Activated gamma-delta T cell (primary cell): Measurements from ENCODE around the gene BMPER.

Experiments used
- DNase-seq: peaks from one replicate; lab custom pipeline; 2025; lab: John Stamatoyannopoulos, UW

The BMPER gene

DNA sequence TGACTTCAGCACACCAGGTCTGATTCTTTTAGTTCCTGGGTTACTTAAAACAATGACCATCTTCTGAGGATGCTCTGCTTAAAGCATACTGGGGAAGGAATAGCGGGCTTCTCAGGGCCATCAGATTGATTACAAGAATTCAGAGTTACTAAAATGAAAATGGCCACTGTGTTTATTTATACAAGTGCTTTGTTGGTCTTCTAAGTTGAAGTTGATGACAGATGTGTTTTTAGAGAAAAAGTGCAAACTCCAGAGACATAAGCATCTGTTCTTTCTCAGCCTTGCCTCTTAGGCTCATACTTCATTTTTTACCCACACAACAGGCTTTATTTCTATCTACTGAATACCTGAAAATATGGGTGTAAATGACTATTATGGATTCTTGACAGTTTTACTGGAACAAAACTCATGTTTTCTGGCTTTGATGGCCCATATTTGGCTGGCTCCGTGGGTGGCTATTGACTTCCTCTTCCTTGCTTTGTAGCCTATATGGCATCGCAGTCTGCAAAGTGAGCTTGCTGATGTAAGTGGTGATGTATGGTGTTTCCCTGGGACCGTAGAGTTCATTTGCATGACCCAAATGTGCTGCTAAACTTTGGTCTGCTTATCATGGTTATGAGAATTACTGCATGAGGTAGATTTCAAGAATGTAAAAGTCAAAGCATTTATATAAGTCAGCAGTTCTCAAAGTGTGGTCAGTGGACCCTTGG lies 121.3 kb downstream of the BMPER start:
- no peak for DNase-seq

DNA sequence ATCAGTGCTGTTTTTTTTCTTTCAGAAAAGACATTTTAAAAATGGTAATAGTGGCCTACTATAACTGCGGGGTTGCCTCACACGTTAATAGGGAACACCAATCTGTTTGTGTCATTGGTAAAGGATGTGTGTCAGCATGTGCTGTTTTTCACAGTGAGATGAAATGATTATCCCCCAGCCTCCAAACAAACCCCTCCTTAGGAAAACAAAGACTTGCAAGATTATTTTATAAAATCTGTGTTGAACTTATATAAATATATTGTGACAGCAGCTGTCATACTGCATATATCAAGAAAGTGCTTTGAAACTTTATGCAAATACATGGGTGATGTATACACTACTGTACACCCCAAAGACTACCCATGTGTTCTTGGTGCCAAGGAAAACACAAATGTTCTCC lies 125.8 kb downstream of the BMPER start:
- no peak for DNase-seq

DNA sequence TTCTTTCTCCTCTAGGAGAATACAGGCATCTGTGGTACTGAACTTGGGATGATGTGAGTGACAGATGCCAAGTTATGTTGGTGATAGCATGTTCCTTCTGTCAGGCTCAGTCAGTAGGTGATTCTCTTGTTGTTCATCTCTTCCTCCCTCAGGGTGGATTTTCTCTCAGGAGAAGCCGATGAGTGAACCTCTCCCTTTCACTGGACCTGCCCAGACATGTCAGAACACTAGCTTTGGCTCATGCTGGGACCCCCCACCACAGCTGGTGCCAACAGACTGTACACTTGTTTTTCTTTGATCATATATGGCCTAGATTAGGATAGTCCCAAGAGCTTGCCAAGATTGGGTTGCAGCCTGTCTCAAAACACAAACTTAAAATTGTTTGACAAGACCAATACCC lies 129.4 kb downstream of the BMPER start:
- DNase-seq = no peak

DNA sequence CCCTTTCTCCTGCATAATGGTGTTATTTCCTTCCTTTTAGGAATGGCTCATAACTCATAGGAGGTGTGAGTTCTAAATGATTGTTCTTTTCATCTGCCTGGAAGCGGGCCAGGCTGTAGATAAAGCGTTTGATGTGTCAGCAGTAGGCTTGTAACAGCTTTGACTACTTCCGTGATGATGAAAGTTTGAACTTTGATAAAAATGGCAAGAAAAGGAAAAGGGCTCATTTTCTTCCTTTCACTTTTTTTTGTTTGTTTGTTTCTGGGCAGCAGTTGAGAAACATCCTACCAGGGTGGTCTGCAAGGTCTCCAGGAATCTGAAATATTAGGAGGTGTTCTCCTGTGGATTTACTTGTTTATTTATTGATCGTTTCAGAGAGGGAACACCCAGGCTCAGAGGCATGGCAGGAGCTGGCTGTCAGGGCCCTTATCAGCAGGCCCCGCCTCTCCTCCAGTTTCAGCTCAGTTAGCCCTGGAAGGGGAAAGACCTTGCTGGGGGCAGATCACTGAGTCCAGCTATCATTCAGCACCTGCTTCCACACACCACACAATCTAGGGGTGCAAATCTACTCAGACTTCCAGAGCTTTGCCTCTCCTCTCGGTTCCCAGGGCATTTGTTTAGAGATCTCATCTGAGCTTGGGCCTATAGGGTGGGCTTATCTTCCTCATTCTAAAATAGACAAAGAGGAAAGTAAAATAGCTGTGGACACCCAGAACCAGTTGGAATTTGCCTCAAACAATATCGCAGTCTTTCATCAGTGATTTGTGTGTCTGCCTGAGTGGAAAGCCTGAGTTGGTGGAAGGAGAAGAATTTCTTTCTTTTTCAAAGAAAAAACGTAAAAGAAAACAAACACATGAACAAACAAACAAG lies 130.9 kb downstream of the BMPER start:
- no peak for DNase-seq

DNA sequence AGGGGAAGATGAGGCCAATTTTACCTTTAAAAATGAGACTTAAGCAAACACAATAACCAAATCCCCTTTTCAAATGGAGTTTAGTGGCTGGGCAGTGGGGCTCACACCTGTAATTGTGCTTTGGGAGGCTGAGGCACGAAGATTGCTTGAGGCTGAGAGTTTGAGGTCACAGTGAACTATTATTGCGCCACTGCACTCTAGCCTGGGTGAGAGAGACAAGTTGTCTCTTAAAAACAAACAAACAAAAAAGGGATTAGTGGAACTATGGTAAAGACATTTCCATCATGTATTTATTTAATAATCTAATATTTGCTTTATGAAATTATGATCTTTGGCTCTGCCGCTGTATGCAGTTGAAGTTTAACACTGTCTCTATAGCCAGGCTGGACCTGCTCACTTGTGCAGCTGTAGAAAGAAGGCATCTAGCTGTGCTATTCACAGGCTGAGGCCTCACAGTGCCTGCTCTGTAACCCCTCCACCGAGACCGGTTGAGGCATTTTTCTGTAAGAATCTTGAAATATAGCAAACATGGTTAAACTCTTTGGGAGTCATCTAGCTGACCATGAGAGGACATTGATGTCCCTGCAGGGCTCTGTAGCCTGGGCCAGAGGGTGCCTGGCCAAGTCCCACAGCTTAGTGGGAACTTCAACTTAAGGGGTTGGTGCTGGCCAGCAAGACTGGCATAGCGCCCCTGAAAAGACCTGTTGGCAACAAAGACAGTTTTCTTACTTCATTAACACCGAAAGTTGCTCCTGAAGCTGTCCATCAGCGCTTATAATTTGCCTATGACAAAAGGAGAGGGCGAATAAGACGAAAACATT lies 131.8 kb downstream of the BMPER start:
- no peak for DNase-seq

DNA sequence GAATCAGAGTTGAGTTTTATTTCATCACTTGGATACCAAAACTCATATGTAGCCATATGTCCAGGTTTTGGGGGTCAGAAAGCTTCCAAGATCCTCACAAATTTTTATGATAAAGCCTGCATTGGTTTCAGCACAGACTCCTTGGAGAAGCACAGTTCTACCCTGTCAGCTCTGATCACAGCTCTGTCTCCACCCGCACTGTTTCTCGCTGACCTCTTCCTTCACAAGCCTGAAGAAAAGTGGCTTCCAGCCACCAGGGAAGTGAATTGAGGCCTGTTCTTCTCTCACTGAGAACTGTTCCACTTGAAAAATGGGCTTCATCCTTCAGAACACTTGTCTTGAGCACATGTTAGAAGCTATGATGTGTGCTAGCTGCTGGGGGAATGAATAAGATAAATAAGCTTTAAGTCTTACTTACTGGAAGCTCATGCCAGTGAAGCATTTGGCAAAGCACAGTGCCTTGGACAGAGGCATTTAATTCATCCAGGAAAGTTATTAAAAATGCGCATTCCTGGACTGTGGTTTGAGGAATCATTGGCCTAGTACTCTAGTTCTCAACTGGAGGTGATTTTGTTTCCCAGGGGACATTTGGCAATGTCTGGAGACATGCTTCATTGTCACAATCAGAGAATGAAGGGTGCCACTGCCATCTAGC lies 133.6 kb downstream of the BMPER start:
- no peak for DNase-seq

DNA sequence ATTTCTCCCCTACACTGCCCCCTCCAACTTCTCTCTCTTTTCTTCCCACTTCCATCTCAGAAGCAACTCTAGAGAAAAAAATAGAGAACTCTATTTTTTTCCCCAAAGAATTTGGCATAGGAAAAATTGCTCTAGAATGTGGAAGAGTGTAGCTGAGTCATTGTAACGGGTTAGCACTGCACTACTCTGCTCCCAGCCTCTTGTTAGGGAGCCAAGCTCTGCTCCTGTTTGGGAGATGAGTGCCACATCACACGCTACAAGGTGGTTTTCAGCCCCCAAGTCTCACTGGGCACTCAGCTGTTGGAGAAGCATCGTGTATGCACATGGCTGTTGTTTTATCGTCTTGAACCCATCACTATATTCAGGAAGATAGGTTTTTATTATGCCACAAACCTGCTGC lies 136.4 kb downstream of the BMPER start:
- DNase-seq = no peak

DNA sequence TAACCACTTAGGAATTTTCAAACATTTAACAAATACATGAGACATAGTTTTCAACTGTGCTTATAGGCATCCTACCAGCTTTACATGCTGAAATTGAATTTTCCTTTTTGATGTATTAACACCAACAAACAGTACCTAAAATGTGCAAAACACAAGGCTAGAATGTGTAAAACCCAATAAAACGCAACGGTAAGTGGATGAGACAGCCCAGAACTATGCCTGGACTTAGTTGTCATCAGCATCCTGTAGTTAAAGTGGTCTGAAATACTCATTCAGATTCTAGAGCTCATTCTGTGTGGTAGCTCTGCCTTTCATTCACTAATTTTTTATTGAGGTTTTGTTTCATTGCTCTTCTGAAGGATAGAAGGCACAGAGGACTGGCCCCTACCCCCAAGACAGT lies 137.1 kb downstream of the BMPER start:
- DNase-seq = no peak

DNA sequence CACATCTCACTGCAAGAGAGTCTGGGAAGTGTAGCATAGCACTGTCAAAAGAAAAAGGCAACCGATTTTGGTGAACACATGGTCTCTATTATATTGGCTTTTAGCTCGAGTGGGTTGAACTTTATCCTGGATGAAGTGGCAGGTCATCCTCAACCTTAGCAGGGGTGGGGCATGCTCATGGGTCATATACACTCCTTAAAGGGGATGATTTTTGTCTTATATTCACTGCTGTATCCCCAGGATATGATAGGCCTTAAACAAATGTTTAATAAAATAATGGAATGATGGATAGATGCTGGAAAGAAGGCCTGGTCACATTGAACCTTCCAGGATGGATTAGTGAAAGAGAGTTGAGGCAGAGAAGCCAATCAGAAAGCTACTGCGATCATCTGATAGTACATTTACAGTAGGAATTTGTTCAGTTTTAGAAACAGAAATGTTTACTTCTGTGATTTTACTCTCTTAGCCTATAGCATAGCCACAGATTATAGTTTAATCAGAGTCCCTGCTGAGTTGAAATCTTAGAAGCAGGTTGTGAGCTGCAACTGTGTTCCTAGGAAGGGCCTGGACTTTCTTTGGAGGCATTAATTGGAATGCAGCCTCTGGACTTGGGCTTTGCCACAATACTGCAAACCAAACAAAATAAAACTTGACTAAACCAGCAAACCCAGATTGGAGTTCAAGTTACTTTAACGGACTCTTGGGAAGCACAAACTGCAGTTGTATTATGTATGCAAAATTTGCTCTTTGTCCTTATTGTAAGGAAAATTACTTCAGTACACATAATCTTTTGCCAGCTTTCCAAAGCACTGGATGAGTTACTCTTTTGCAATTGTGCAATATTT lies 138.3 kb downstream of the BMPER start:
- no peak for DNase-seq

DNA sequence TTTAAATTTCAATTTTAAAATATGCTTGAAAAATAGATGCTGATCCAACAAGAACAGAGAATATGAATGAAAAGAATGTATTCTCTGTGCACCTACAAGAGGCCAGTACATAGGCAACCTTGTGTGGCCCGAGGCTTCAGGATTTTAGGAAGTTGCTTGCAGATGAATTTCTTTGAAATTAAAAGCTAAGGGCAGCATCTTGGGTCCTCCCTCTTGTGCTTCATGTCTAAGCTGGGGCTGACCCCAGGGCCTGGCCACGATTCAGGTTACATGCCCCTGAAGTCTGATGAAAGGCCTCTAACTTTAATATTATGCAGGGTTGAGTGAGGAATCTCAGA lies 138.9 kb downstream of the BMPER start:
- DNase-seq = no peak

DNA sequence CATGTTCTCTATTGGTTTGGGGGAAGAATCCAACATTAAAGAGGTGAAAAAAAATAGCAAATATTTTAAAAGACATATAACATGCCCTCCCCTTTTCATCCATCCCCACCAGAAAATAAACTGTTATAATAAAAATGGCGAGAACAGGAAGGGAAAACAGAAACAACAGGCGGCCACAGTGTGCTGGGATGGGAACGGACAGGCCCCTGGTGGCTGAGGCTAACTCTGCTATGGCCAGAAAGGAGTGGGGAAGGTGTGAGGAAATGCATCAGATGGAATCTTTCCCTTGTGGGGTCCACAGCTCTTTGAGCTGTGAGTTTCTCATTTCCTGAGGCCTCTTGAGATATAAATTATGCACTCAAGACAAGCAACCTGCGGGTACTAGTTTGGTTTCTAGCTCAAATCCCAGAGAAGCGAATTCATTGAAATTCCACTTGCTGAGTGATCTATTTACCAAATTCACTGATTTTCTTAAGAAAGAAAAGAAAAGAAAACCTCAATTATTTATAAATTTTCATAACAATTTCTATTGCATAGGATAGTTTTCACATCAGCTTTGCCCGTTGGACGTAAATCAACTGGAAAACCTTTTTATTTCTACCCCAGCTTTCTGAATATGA lies 139.5 kb downstream of the BMPER start:
- DNase-seq = no peak

DNA sequence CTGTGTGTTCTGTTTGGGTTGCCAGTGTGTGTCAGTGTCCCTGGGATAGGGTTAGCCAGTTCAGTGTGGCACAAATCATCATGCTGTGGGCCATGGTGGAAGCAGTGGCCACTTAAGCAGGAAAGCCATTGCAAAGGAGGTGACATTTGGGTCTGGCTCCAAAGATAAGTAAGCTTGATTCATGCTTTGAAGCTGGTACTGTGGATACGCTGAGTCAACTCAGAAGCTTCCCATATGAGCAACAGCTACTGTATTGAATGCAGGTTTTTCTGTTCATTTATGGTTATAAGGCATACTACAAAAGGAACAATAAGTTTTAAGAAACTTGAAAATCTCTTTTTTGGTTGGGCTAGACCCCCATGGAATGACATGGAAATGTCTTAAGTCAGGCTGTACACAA lies 143.1 kb downstream of the BMPER start:
- DNase-seq = no peak

DNA sequence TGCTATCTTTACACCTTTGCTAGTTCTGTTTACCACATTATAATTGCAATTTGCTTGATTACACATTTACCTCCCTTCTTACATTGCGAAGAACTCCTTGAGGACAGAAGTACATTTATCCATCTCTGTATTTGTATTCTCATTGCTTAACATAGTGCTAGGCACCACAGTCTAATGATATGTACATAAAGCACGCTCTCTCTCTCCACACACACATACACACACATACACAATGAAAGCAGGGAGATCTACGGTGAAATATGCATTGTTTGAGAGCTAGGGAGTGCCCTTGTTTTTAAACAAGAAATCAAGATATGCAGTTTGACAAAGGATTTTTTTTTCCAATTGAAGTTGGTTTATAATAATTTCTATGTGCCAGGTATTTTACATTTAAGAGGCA lies 148.7 kb downstream of the BMPER start:
- DNase-seq = no peak

DNA sequence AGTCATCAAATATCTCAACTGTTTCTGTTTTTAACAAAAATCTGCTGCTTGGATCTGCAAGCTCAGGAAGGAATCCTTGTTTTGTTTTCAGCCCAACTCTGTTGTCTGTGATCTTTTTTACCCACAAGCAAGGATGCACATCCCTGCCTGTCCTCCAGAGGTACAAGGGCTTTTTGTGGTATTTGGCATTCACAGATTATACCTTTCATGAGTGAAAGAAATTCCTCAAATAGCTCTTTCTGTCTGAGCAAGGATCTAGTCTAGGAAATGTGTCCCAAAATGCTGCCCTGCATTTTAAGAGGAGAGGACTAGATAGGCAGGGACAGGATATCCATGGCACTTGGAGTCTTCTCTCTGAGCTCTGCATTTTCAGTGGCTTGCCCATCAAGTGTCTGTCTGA lies 151.8 kb downstream of the BMPER start:
- no peak for DNase-seq

DNA sequence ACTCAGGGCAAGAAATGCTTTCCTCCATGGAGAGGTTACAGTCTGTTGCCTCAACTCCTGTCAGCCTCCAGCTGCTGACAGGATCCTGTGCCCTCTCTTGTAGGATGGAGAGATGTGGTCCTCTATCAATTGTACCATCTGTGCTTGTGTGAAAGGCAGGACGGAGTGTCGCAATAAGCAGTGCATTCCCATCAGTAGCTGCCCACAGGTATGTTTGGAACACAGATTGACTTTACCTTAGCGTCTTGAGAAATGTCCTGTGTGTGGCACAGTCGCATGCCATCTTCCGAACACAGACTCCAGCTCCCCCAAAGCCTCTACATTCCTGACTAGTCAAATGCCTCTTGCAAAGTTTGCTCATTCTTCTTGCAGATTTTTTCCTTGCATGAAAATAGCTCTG lies 152.6 kb downstream of the BMPER start:
- no peak for DNase-seq

DNA sequence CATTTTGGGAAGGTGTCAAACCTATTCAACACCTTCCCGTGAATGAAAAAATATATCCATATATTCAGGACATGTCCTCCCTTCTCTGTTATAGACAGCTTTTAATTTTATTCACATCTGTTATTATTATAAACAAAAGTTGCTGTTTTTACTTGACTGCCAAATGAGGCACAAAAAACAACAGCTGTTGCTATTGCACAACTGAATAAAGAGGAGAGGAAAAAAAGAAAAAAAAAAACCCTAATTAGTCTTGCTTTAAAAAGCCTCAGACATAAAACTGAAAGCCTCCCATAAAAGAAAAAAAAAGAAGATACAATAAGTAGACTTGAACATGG lies 153.4 kb downstream of the BMPER start:
- DNase-seq = no peak

DNA sequence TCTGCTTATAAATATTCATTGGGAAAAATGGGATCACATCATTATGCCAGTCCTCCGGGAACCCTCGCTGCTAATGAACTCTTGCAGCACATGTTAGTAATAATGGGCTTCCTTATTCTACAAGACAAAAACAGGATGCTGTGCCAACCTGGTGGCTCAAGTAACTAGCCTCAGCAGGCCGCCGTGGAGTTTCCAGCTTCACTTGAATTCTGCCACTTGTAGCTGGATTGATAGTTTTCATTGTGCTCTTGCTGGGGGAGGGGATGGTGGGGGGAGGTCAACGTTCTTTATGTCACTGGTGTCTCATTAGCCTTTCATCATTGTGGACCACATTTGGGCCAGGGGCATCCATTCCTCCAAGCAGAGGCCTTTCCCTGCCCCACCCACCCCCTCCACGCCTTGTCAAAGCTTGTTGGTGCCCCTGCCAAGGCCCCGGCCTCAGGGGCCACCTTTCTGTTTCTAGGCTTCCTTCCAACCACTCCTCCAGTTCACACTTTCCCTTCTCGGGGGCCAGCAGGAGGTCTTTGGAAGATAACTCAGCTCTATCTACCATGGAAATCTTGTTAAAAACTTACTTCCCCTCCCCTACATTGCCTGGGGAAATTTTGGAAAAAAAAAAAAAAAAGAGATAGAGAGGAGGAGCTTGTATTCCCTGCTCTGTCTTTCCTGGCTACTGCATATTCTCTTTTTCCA lies 153.9 kb downstream of the BMPER start:
- no peak for DNase-seq

DNA sequence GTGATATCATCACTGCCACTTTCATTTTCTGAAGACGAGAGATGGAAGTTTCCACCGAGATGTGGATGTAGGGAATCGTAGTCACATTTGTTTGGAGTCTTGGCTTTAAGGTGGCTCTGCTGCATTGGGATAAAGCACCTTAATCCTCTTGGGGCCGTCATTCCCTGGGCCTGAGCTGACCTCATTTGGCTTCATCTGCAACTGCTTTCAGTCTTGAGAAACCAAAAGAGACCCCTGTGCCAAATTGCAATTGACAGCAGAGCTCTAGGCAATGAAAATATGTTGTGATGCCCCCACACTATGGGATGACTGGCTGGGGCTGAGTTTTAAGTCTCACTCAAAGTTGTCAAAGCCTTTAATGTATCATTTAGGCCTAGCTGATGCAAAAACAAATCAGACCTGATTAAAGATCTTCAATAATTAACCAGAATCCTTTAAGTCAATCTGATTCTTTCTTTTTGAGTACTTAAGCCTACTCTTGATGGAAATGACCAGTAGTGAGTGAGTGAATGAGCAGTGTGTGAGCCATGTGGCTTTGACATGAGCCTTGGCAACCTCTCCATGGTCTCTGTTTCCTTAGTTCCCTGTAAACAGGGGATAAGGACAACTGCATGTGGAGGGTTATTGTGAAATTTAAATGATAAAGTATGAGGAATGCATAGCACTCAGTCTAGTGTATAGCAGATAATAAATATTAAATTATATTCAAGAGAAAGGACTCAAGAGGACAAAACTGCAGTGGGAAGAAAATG lies 155.0 kb downstream of the BMPER start:
- no peak for DNase-seq

DNA sequence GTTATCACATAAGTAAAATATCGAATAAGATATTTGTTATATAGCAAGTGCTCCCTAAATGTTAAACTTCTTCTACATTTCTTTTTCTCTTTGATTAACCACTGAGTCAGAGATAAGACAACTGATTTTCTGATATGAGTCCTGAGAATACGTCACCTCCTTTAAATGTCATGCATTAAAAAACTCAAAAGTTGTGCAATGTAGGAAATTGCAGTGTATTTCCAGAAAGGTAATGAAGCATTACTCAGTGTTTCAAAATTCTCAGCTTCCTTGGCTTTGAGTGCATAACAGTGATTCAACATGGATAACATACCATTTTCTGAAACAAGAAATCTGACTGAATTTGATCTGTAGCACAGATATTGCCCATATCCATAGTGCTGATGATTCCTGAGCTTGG lies 155.8 kb downstream of the BMPER start:
- DNase-seq = no peak

DNA sequence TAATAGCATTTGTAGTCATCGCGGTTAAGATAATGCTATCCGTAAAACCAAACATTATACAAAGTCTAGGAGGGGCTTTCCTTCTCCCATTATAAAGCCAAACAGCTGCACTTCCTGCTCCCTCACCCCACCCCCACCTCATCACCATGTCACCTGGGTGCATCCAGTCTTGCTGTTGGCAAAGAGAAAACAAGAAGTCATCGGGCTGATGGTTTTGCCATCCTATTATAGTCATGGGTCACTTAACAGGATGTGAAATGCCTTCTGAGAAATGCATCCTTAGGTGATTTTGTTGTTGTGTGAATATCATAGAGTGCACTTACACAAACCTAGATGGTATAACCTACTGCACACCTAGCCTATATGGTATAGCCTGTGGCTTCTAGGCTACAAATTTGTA lies 157.0 kb downstream of the BMPER start:
- DNase-seq = no peak
